ENCODE results near the gene INF2. TPM values are rescaled to one million over a fixed set of nuclear protein-coding genes. Genes with fewer than 3 reads are reported as not detected.

INF2 gene
- total and polyA plus RNA-seq, 2 experiments from 2014 or later, result 36.7 to 75.5 TPM

GRCh38 chr14:104680056-104680805, 9.2 kb upstream of the INF2 start (continued):
- no peak for TF ChIP-seq STAT1 (IDR thresholded peaks at IDR 0.05; ENCODE audit: unreplicated experiment)
- TF ChIP-seq NANOG (IDR thresholded peaks at IDR 0.05; ENCODE audit: borderline replicate concordance), result no peak
- no peak for TF ChIP-seq JUNB (IDR thresholded peaks at IDR 0.05; ENCODE audit: unreplicated experiment)
- TF ChIP-seq ZNF331 (CRISPR knock-in tag; IDR thresholded peaks at IDR 0.05; ENCODE audit: low read depth), result no peak
- no peak for TF ChIP-seq EZH2 (IDR thresholded peaks at IDR 0.05; ENCODE audit: low read depth, unreplicated experiment)
- no peak for TF ChIP-seq ZNF114 (CRISPR knock-in tag; IDR thresholded peaks at IDR 0.05)
- TF ChIP-seq POLR2AphosphoS5 (IDR thresholded peaks at IDR 0.05; ENCODE audit: low read depth), result no peak
- no peak for TF ChIP-seq CREB1 (CRISPR knock-in tag; IDR thresholded peaks at IDR 0.05; ENCODE audit: low read depth)

- no peak for TF ChIP-seq ZNF462 (CRISPR knock-in tag; IDR thresholded peaks at IDR 0.05)
- TF ChIP-seq, protein P1, sequence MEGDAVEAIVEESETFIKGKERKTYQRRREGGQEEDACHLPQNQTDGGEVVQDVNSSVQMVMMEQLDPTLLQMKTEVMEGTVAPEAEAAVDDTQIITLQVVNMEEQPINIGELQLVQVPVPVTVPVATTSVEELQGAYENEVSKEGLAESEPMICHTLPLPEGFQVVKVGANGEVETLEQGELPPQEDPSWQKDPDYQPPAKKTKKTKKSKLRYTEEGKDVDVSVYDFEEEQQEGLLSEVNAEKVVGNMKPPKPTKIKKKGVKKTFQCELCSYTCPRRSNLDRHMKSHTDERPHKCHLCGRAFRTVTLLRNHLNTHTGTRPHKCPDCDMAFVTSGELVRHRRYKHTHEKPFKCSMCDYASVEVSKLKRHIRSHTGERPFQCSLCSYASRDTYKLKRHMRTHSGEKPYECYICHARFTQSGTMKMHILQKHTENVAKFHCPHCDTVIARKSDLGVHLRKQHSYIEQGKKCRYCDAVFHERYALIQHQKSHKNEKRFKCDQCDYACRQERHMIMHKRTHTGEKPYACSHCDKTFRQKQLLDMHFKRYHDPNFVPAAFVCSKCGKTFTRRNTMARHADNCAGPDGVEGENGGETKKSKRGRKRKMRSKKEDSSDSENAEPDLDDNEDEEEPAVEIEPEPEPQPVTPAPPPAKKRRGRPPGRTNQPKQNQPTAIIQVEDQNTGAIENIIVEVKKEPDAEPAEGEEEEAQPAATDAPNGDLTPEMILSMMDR (conservative IDR thresholded peaks at IDR 0.05; ENCODE audit: low read depth in 2 of 2), result peak; percentile 46 to 56
- DNase-seq (ENCODE audit: low spot score), result no peak
- H3K9me3 Mint-ChIP-seq, result no peaks in the 10 kb centered on the region
- H3K27ac ChIP-seq (ENCODE audit: low read depth), result peak overlapping the region; percentile 99
- 0 out of 2 replicates have a peak overlapping the region, but pooled peaks have one; percentile 34 for H2AFZ ChIP-seq
- no peaks in the 10 kb centered on the region for H3K36me3 ChIP-seq (ENCODE audit: insufficient read depth)
- H3K4me1 ChIP-seq (ENCODE audit: insufficient read depth), result peaks cover 58% of the 10 kb centered on the region
- peak; percentile 2 for ATAC-seq
- no peaks in the 10 kb centered on the region for H3K27me3 ChIP-seq (ENCODE audit: insufficient read depth)
- H3K27ac Mint-ChIP-seq, result peak overlapping the region; percentile 81
- H3K4me1 Mint-ChIP-seq, result peaks cover 63% of the 10 kb centered on the region
- no peaks in the 10 kb centered on the region for H3K9me2 ChIP-seq (ENCODE audit: insufficient read depth)
- H3K27me3 Mint-ChIP-seq (ENCODE audit: insufficient read depth, low read depth, poor library complexity), result peaks cover 30% of the 10 kb centered on the region
- H3F3A ChIP-seq (replicated peaks; ENCODE audit: low read depth), result peaks cover 27% of the 10 kb centered on the region
- H3K36me3 Mint-ChIP-seq (ENCODE audit: low read depth), result no peaks in the 10 kb centered on the region; the same call in 2 of the 3 replicates
- no peaks in the 10 kb centered on the region for H3K79me2 ChIP-seq (replicated peaks; ENCODE audit: insufficient read depth)
- peak overlapping the region; percentile 62 for H3K4me3 Mint-ChIP-seq
- H3K4me2 ChIP-seq, result peak overlapping the region; percentile 78
- peak overlapping the region; percentile 48; the same call in 1 of the 2 replicates for H3K4me3 ChIP-seq
- H4K20me1 ChIP-seq (replicated peaks; ENCODE audit: insufficient read depth), result no peaks in the 10 kb centered on the region
Observed at GRCh38 chr14:104680806-104681688, 8.4 kb upstream of the INF2 start.
